Sigmoid colon (tissue), 4 donors: Measurements from ENCODE around the gene SH3RF2.

Source experiments
- EP300 ChIP-seq, 4 donors: sonication (generic); formaldehyde crosslinking; IDR thresholded peaks; one replicate each; pipeline ENCODE4 v1.6.1; 2017; ENCODE audit warnings: antibody characterized with exemption in 4 of 4
- POLR2A ChIP-seq, 2 donors: fragments of 450-650 bp; IDR thresholded peaks; one replicate each; pipeline ENCODE4 v1.6.1; 2016; ENCODE audit warnings: antibody characterized with exemption in 2 of 2, mild to moderate bottlenecking in 2 of 2, moderate library complexity in 2 of 2
- TF ChIP-seq, protein P1 (sequence below), 4 experiments: fragments of 450-650 bp in 3 of 4; fragments of 200-600 bp in 1 of 4; IDR thresholded peaks; one replicate each; pipeline ENCODE4 v1.5.1; 2016 to 2019; ENCODE audit warnings: antibody characterized with exemption in 4 of 4, mild to moderate bottlenecking in 3 of 4, moderate library complexity in 2 of 4

DNA sequence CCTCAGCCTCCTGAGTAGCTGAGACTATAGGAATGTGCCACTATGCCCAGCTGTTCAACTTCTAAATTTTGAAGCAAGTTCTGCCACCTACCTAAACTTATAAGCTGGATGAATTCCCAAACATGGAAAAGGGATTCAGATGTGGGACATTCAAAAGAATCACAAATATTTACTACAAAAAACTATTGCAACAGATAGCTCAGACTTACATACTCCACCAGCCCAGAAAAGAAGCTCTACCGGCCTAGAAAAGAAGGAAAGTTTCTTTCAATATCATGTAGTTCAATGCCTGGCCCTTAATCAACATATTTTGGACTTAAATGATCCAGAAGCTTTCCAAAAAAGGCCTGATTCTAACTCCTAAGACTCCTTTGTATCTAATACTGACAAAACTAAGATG is 23.8 kb downstream of the SH3RF2 start:
- TF ChIP-seq, protein P1, sequence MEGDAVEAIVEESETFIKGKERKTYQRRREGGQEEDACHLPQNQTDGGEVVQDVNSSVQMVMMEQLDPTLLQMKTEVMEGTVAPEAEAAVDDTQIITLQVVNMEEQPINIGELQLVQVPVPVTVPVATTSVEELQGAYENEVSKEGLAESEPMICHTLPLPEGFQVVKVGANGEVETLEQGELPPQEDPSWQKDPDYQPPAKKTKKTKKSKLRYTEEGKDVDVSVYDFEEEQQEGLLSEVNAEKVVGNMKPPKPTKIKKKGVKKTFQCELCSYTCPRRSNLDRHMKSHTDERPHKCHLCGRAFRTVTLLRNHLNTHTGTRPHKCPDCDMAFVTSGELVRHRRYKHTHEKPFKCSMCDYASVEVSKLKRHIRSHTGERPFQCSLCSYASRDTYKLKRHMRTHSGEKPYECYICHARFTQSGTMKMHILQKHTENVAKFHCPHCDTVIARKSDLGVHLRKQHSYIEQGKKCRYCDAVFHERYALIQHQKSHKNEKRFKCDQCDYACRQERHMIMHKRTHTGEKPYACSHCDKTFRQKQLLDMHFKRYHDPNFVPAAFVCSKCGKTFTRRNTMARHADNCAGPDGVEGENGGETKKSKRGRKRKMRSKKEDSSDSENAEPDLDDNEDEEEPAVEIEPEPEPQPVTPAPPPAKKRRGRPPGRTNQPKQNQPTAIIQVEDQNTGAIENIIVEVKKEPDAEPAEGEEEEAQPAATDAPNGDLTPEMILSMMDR (IDR thresholded peaks at IDR 0.05), result no peak
- no peak for TF ChIP-seq EP300 (IDR thresholded peaks at IDR 0.05)
- no peak for TF ChIP-seq POLR2A (IDR thresholded peaks at IDR 0.05)
